Fibroblast of lung (primary cell): ENCODE data around the gene PSME3.

ENCODE experiments used
- CTCF ChIP-seq, 2 donors: IDR thresholded peaks in 1 of 2; conservative IDR thresholded peaks in 1 of 2; 1 replicate in 1 of 2; 2 replicates in 1 of 2; pipeline ENCODE4 v1.5.1; 2011 to 2012; ENCODE audit warnings: low read length in 2 of 2, control low read depth in 1 of 2, inconsistent platforms in 1 of 2, low read depth in 1 of 2, mild to moderate bottlenecking in 1 of 2
- EZH2 ChIP-seq: IDR thresholded peaks from 2 replicates; pipeline ENCODE4 v1.5.1; 2012; ENCODE audit warnings: low read length, control low read depth, mild to moderate bottlenecking; ENCODE audit errors: missing control alignments

GRCh38 chr17:42817866-42818265 is 15.3 kb upstream of the PSME3 start:
- no peak for TF ChIP-seq CTCF (conservative IDR thresholded peaks at IDR 0.05 in 1 of 2, IDR thresholded peaks at IDR 0.05 in 1 of 2; ENCODE audit: low read depth in 1 of 2, low read length in 2 of 2)
- no peak for TF ChIP-seq EZH2
